HG03135 (cell line): ENCODE results near the gene BAIAP2.

Source experiments
- ATAC-seq: cut with Tn5 transposase; IDR thresholded peaks from one replicate; pipeline ENCODE4 v1.9.1; 2021; ENCODE audit warnings: mild to moderate bottlenecking, moderate library complexity; ENCODE audit not compliant: unreplicated experiment

Gene BAIAP2

DNA sequence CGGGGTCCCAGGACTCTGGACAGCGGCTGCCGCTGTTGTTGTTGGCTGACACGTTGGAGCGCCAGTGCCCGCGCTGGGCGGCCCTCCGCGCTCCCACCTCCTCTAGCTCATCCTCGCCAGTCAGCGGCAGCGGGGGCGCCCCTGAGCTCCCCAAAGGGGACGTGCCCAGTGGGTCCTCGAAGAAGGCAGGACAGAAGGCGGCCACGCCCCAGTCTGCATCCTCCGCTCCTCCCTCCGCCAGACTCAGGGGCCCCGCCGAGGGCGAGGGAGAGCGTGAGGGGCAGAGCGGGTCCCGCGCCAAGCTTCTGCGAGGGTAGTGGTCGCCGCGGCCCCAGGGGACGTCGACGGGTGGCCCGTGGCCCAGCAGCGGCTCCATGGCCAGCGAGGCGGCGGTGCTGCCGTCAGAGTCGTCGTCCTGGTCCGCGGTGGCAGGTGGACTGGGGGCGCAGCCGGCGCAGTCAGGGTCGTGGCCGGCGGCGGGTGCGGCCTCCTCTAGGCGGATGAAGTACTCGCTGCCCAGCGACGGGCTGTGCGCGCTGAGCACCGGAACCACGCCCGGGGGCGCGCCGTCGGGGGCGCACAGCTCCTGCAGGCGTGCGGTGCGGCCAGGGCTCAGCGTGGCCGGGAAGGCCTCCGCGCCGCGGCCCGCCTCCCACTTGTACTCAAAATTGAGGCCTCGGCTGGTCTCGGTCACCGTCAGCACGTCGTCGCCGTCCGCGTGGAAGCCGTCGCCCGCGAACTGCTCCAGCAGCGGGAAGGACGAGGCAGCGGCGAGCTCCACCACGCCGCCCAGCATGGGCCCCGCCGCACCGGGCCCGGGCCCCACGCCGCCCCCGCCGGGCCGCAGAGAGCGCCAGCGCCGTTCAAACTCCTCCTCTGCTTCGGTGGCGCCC lies 87.1 kb downstream of the BAIAP2 start:
- ATAC-seq = no peak

DNA sequence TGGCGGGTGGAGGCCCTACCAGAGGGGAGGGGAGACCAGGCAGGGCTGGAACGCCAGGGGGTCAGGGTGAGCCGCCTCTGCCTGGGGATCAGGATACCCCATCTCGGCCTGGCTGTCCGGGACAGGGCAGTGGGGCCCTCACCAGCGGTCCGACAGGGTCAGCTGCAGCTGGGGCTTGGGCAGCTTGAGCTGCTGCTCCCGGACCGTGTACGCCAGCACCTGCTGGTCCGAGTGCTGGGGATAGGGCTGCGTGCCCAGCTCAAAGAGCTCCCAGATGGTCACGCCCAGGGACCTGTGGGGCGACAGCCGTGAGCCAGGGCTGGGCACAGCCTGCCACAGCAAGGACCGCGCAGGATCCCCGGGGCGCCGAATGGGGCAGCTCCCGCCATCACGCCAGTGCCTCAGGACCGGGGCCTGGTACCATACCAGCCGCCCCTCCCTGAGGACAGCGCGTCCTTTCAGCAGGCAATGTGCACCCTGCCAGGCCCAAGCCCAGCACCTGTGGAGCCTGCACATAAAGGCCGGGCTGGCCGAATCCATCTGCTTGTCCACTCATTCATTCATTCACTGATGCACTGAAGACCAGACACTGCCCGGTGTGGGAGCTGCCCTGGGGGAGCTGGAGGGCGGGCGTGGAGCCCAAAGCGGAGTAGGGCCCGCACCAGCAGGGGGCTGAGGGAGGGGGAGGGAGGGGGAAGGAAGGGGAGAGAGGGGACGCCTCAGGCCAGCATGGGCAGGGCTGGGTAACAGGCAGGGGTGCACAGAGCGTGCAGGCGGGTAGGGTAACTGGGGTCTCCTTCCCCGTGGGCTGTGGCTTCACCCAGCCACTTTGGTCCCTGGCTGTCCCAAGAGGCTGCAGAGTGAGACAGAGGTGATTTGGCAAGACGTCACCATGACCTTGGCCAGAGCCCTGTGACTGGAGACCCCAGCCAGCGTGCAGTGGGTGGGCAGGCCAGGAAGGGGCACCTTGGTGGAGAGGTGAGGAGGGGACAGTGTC lies 88.4 kb downstream of the BAIAP2 start:
- ATAC-seq = no peak

DNA sequence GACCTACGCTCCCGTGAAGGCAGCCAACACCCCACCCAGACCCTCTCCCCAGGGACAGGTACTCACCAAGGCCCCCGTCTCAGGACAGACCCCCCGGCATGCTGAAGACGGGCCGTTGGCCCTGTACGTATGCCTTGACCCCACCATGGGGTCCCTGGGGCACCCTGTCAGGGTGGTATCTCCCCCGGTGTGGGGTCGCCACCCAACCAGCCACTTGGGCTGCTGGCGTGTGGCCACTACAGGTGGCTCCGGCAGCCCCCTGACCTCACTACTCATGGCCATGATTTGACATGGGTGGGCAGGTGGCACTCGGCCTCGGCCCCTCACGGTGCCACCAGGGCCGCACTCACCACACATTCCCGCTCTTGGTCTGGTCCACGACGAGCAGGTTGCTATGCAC lies 89.4 kb downstream of the BAIAP2 start:
- ATAC-seq = no peak

DNA sequence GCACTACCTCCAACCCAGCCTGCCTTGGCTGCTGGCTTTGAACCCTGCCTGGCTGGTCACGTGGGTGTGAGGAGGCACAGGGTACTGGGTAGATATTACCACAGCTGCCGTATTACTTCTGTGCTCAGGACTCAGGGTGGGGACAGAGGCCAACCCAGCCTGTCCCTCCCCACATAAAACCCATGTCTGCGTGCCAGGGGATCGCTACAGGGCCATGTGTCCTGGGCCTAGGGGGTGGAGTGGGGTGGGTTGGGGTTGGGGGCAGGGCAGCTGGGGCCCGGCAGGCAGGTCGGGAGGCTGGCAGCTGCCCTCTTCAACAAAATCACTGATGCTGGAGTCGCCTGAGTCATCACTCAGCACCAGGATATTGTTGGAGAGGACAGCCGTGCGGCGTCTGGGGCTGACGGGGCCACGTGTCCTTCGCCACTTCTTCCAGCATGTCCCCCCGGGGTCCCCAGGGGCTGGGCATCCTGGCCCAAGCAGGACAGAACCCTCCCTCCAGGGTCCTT lies 90.7 kb downstream of the BAIAP2 start:
- ATAC-seq = no peak

DNA sequence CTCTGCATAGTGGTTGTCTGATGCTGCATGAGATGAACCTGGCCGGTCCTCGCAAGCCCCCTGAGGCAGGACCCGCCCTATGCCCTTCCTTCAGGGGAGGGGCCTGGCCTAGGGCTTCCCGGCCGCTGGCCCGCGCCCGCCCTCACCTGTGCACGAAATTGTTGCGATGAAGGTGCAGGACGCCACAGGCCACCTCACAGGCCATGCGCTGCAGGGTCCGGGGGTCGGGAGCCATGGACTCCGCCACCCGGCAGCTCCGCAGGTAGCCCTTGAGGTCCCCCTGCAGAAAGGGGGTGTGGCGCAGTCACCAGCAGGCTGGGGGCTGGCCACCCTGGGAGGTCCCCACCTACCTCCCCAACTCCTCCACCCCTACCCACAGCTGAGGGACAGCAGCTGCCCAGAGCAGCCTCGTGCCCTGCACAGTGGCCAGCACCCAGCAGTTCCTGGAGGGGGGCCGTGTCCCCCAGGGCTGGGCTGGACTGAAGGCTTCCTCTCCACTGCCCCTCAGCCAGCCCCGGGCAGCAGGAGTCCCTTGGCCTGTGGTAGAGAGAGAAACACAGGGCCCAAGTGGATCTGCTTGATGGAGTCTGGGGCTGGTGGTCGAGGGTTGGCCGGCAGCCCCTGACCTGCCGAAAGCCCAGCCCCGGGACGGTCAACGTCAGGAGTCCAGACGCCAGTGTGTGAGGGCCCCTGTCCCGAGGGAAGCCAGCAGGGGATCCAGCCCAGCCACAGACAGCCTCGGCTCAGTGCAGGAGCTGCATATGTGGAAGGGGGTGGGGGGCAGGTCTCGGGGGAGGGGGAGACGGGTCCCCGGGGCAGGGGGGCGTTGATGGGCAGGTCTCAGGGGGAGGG lies 91.6 kb downstream of the BAIAP2 start:
- ATAC-seq = no peak

DNA sequence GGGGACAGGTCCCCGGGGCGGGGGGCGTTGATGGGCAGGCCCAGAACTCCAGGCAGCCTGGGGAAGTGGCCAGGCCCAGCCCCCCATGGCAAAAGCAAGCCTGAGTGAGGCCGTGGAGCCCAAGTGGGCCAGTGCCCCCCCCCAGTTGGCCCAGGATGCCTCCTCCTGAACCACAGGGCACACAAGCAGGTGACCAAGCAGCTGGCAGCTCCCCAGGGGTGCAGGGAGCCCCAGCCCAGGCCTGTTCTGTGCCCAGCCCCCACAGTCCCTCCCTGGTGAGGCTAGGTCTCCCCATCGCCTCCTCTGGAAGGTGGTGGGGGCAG lies 92.1 kb downstream of the BAIAP2 start:
- ATAC-seq = no peak

DNA sequence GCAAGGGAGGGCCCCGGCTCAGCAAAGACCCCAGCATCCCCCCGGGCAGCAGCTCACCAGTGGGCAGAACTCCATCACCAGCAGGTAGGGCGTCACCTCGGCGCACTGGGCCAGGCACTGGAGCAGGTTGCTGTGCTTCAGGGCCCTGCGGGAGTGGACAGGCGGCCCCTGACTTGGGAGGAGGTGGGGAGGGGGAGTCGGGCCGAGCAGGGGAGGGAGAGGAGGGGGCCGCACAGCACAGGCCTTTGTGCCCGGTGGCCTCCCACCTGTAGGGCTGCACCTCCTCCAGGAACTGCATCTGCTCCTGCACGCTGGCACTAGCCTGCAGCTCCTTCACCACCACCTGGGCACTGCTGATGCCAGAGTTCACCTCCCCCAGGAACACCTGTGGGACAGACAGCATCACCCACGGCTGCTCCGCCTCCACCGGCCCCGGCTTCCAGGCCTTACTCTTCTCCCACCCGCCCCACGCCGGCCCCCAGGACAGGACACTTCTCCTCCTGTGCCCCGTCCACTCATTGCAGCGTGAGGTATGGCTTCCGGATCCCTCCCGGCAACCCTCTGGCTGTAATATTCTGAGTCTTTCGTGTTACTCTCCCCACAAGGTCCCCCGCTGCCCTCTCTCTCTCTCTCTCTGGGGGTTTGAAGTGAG lies 92.7 kb downstream of the BAIAP2 start:
- ATAC-seq = no peak

DNA sequence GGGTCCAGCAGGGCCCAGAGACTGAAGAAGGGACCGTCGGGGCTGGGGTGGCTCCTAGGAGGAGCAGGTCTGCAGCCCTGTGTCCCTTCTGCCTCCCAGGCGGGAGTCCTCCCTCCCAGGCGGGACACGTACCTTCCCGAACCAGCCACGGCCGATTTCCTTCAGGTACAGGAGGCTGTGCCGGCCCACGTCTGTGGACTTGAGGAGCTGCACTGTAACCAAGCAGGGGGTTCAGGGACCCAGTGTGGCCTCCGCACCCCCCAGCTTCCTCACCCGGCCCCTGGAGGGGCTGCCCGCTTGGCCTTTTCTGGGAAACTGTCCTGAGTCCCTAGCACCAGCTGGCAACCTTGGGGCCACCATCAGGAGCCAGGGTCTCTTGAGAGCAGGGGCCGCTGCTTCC lies 93.4 kb downstream of the BAIAP2 start:
- no peak for ATAC-seq

DNA sequence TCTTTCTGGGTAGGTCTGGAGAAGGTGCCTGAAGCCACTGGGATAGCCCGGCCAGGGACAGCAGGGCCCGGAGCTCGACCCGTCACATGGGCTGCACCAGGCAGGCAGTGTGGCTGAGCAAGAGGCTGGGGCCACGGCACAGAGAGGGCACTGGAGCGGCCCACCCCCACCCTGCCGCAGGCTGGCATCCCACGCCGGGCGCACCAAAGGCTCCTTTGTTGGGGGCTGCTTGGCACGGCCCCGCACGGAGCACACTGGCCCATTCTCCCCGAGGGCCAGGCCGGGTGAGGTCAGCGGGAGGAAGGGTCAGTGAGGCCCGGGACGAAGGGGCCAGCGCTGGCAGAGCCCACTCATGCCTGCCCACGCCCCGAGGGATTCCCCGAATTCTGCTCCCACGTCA lies 93.8 kb downstream of the BAIAP2 start:
- ATAC-seq = no peak

DNA sequence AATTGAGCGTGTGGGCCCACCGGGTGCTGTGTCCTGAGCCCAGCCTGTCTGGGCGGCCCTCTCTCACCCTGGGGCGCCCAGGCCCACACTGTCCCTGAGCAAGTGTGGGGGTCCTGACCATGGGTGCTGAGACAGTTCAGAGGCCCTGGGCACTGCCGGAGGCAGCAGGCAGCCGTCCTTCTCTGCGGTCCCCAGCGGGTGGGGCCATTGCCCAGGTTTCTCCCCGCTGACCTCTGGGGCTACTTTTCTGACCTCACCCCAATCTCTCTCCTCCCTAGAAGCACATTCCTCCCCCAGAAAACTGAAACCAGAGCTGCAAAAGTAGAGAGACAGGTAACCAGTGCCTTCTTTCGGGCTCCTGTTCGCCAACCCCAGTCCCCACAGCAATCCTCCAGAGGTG lies 94.3 kb downstream of the BAIAP2 start:
- no peak for ATAC-seq

DNA sequence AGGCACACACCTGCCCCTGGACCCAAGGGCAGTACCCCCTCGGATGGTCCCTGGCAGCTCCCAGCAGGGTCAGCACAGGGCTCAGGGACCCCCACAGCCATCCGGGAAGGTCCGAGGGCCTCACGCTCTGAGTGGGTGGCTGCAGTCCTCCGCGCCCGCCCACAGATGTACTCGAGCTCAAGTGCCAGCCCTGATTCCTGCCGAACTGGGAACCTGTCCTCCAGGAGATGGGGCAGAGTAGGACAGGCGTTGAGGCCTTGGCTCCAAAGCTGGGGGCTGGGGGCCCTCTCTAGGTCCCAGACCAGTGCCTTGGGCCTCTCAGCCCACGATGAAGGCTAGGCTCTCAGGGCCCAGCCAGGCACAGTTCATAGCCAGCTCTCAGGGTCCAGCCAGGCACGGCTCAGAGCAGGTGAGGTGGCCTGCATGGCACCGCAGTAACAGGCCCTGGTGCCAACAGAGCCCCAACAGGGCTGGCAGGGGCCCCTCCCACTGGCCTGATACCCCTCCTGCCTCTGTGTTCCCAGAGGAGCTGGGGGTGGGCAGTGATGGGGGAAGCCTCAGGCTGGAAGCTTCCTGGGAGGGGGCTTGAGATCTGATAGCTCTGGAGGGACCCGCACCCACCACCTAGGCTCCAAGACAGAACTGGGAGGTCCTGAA lies 94.9 kb downstream of the BAIAP2 start:
- no peak for ATAC-seq

DNA sequence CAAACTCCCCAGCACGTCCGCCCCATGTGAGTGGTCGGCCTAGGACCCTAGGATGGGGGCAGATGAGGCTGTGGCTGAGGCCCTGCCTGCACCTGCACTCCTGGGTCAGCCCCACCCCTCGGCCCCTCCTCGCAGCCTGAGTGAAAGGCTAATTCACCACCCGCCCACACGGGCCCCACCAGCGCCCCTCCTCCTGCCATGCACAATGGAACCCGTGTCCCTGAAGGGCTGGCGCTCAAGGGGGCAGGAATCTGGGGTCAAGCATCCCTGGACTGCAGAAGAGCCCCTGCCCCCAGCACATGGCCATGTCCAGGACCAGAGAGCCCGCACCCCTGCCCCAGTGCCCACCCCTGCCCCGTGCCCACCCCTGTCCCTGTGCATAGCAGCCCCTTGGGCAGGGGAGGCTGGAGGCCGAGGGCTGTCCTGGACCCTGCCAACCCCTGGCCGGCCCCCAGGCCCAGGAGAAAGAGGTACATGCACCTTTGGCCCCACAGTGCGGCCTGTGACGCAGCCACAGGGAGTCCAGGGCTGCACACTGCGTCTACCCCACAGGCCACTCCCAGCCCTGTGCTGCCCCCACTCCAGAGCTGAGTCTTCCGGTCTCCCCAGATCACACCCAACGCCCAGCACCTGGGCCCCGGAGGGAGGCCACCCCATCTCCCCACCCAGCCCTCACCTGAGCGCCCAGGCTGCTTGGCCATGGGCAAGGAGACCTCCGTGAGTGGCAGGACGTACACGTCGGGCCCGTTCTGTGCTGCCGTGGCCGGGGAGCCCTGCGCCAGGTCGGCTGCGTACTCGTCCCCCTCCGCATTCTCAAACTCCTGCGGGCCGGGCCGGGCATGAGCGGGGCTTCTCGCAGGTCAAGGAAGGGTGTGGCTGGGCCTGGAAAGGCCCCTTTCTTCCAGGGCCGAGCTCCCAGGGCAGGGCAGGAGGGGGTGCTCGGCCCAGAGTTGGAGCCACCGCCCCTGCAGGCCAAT lies 95.7 kb downstream of the BAIAP2 start:
- no peak for ATAC-seq

DNA sequence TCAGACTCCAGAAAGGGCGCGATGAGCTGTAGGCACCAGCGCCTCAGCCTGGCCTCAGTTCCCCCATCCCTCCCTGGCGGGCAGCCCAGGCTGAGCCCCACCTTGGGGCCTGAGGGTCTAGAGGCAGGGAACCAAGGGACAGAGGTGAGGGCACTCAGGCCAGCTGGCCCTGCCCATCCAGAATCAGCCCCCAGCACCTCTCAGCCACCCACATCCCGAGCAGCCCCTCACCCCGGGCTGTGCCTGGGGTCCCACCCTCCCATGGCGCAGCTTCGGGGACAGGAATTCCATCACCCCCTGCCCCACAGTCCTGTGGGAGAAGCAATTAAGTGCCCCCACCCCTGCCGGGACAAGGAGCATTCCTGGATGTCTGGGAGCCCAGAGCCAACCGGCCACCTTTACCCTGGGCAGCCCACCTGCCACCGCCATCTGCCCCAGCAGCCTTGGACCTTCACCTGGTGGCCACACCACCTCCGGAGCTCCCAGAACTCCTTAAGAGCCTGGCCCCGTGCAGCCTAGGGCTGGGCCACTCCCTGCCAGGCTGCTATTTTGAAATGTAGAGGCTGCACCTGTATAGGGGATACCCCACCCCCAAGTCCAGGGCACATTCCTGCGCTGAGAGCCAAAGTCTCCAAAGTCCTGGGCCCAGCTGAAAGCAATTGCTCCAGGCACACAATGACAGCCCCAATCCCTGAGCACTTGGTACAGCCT lies 96.7 kb downstream of the BAIAP2 start:
- no peak for ATAC-seq

DNA sequence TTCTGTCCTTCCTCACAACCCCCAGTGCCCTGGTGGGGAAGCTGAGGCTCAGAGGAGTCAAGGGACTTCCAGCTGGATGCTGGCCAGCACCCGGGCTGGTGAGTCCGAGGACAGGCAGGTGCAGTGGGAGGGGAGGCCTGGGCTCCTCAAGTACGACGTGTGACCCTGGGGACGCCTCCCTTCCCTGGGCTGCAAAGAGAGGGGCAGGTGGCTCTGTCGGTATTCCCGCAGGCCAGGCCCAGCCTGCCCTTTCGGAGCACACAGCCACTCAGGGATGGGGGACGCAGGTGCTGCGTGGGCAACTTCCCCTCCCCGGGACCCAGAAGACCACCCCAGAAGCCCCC lies 97.2 kb downstream of the BAIAP2 start:
- no peak for ATAC-seq

DNA sequence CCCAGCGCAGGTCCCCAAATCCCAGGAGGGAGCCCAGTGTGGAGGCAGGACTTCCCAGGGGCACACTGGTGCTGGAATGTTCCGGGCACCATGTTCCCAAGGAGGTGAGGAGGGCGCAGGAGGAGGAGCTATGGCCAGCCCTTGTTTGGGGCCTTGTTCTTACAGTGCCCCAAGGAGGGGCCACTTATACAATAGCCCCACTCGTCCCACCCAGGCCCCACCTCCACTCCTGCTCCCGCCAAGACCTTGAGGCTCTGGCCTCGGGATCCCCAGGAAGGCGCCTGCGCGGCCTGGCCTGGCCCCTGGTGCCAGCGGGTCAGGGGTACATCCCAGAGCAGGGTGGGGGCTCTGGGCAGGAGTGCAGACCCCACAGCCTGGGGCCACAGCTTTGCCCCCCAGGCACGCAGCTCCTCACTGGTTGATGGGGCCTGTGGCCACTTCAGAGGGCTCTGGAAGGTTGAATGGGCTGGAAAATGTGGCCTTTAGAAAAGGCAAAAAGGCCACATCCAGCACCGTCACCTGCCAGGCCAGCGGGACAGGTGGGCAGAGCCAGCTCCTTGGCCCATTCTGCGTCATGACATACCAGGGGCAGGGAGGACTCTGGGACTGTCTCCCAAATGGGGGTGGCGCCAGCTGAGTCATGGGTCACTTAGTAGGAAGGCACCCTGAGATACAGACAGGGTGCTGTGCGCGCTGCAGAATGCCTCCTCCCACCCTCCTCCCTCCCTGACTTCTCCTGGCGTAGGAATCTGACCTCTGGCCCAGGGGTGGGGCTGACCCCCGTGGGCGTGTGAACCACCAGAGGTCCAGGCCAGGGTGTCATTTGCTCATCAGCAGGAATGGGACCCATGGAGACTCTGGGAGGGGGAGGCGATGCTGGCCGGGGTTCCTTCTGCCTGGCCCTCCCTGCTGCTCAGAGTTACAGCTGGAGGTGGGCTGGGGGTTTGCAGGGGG lies 98.1 kb downstream of the BAIAP2 start:
- ATAC-seq = no peak

DNA sequence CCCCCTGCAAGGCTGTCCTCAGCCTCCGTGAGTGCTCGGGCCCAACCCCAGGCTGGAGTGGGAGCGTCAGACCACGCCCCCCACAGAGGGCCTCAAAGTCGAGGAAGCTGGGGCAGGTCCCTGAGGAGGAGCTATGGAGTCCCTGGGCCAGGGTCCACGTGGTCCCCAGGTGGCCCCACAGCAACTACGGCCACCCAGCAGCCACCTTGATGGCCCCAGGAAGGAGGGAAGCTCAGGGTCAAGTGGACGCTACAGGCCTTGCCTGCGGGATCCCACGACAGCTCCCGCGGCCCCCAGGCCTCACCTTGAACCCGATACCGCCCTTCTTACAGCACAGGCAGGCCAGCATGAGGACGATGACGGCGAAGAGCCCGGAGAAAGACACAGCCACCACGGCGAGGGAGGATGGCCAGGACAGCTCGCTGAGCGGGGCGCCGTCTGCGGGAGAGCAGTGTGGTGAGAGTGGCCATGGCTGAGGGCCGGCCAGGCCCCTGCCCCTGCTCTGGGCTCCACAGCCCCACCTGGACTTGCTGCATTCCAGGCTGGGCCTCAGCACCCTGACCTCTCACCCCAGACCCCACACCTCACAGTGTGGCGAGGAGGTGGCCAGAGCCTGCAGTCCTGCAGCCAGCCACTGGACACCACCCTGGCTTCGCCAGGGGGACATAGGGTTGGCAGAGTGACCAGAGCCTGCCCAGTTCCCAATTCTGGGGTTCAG lies 99.3 kb downstream of the BAIAP2 start:
- ATAC-seq = no peak
